ENCODE results near the gene ZNF678.

DNA sequence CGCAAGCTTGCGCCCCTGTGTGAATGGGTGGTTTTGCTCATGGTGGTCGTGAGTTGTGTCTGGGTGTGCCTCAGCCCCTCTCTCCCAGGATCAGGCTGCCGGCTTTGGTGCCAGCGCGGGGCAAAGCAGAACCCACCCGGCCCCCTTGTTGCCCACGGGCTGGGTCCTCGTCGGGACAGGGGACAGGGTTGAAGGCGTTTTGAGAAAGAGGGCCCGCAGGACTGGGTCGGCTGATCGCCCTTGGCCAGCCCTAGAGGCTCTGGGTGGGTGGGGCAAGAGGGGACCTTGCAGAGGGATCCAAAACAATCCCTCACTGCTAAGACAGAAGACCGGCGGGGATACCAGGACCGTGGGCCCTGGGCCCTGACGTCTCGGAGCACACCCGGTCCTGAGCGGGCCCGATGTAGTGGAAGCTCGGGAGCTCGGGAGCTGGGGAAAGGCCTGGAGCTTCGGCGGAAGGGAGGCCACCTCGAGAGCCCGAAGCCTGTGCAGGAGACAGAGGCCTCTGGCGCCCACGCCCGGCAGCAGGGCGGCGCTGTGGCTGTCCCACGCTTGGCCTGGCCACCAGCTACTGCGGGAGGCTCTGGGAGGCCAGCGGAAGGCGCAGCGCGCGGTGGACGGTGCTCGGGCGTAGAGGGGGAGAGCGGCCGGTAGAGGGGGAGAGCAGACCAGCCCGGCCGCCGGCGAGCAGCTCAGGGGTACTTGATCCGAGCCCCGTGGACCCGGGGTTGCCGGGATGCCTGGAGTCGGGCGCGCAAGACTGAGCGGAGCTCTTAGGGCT lies 2.8 kb upstream of the ZNF678 start:
- TF ChIP-seq GLIS3 (CRISPR knock-in tag; IDR thresholded peaks at IDR 0.05) (no peak), PATZ1 (CRISPR knock-in tag; IDR thresholded peaks at IDR 0.05; ENCODE audit: borderline replicate concordance) (no peak), SNAI2 (CRISPR knock-in tag; IDR thresholded peaks at IDR 0.05) (no peak), TOX (CRISPR knock-in tag; IDR thresholded peaks at IDR 0.05; ENCODE audit: borderline replicate concordance) (no peak), ISL1 (CRISPR knock-in tag; IDR thresholded peaks at IDR 0.05) (no peak), TSHZ2 (CRISPR knock-in tag; IDR thresholded peaks at IDR 0.05) (no peak), RARB (CRISPR knock-in tag; IDR thresholded peaks at IDR 0.05) (no peak), ESRRG (CRISPR knock-in tag; IDR thresholded peaks at IDR 0.05) (no peak), TCF4 (CRISPR knock-in tag; IDR thresholded peaks at IDR 0.05; ENCODE audit: borderline replicate concordance) (no peak), PPARA (CRISPR knock-in tag; IDR thresholded peaks at IDR 0.05; ENCODE audit: borderline replicate concordance) (no peak), ARNTL (CRISPR knock-in tag; IDR thresholded peaks at IDR 0.05; ENCODE audit: borderline replicate concordance, low read depth) (no peak)
- TF ChIP-seq, protein P1, sequence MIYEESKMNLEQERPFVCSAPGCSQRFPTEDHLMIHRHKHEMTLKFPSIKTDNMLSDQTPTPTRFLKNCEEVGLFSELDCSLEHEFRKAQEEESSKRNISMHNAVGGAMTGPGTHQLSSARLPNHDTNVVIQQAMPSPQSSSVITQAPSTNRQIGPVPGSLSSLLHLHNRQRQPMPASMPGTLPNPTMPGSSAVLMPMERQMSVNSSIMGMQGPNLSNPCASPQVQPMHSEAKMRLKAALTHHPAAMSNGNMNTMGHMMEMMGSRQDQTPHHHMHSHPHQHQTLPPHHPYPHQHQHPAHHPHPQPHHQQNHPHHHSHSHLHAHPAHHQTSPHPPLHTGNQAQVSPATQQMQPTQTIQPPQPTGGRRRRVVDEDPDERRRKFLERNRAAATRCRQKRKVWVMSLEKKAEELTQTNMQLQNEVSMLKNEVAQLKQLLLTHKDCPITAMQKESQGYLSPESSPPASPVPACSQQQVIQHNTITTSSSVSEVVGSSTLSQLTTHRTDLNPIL (CRISPR knock-in tag; IDR thresholded peaks at IDR 0.05; ENCODE audit: low read depth), result no peak
- TF ChIP-seq, protein P2, sequence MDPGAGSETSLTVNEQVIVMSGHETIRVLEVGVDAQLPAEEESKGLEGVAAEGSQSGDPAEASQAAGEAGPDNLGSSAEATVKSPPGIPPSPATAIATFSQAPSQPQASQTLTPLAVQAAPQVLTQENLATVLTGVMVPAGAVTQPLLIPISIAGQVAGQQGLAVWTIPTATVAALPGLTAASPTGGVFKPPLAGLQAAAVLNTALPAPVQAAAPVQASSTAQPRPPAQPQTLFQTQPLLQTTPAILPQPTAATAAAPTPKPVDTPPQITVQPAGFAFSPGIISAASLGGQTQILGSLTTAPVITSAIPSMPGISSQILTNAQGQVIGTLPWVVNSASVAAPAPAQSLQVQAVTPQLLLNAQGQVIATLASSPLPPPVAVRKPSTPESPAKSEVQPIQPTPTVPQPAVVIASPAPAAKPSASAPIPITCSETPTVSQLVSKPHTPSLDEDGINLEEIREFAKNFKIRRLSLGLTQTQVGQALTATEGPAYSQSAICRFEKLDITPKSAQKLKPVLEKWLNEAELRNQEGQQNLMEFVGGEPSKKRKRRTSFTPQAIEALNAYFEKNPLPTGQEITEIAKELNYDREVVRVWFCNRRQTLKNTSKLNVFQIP (CRISPR knock-in tag; IDR thresholded peaks at IDR 0.05; ENCODE audit: borderline replicate concordance, low read depth), result no peak
